HG03064 (cell line): ENCODE results near the gene GABPA.
"Not testable (repeated sequence)": the region's sequence is repeated elsewhere in the genome, so short reads cannot be mapped to it uniquely, and the experiment has no call there.

Source experiments
- ATAC-seq: cut with Tn5 transposase; IDR thresholded peaks from one replicate; pipeline ENCODE4 v1.9.1; 2021; ENCODE audit warnings: low read depth; ENCODE audit not compliant: unreplicated experiment

GABPA gene

GRCh38 chr21:25734904-25735645 lies at the start of gene GABPA, which contains the start of gene ATP5PF:
GABPA (plus strand) TSS chr21:25734972; CDS start chr21:25741599, 6,627 bp downstream.
ATP5PF (minus strand) TSS chr21:25734904; CDS start chr21:25729794, 5,110 bp downstream.
- peak; percentile 84 for ATAC-seq

- ATAC-seq, result no peak
Measured at GRCh38 chr21:25687787-25688186, 47.0 kb upstream of the GABPA start.

- ATAC-seq, result no peak
Measured at GRCh38 chr21:25688275-25689155, 46.3 kb upstream of the GABPA start.

GRCh38 chr21:25689226-25689625 lies 45.5 kb upstream of the GABPA start:
- ATAC-seq, result no peak

GRCh38 chr21:25691976-25692375 lies 42.8 kb upstream of the GABPA start:
- no peak for ATAC-seq

- not testable (repeated sequence) for ATAC-seq
Measured at GRCh38 chr21:25695461-25695860, 39.3 kb upstream of the GABPA start.

- ATAC-seq, result no peak
Measured at GRCh38 chr21:25700741-25701140, 34.0 kb upstream of the GABPA start.

- no peak for ATAC-seq
Measured at GRCh38 chr21:25701529-25701928, 33.2 kb upstream of the GABPA start.

GRCh38 chr21:25708467-25709065 lies 26.2 kb upstream of the GABPA start:
- no peak for ATAC-seq

GRCh38 chr21:25709684-25710265 lies 25.0 kb upstream of the GABPA start:
- ATAC-seq, result no peak

- ATAC-seq, result no peak
Measured at GRCh38 chr21:25710550-25710949, 24.2 kb upstream of the GABPA start.

- not testable (repeated sequence) for ATAC-seq
Measured at GRCh38 chr21:25714066-25714465, 20.7 kb upstream of the GABPA start.

GRCh38 chr21:25717491-25718147 lies 17.2 kb upstream of the GABPA start:
- no peak for ATAC-seq

GRCh38 chr21:25721987-25722386 lies 12.8 kb upstream of the GABPA start:
- no peak for ATAC-seq

GRCh38 chr21:25722631-25723030 lies 12.1 kb upstream of the GABPA start:
- no peak for ATAC-seq

GRCh38 chr21:25732091-25732760 lies 2.5 kb upstream of the GABPA start:
- ATAC-seq, result no peak

GRCh38 chr21:25733859-25734653 lies 716 bp upstream of the GABPA start:
- peak; percentile 6 for ATAC-seq

GRCh38 chr21:25734654-25734903 lies 193 bp upstream of the GABPA start:
- ATAC-seq, result peak; percentile 2
